GM12874 (cell line): ENCODE measurements around the gene TBL3.

ENCODE experiments used
- CTCF ChIP-seq: IDR thresholded peaks from 2 replicates; pipeline ENCODE4 v1.5.1; 2011; ENCODE audit warnings: low read depth, mild to moderate bottlenecking, control low read depth, low read length, moderate library complexity; ENCODE audit not compliant: insufficient read depth

Gene TBL3

GRCh38 chr16:1930338-1930720 lies 41.5 kb upstream of the TBL3 start:
- TF ChIP-seq CTCF = no peak

- TF ChIP-seq CTCF = no peak
Measured at GRCh38 chr16:1932050-1933028, 39.5 kb upstream of the TBL3 start.

GRCh38 chr16:1933097-1933661 lies 38.7 kb upstream of the TBL3 start:
- no peak for TF ChIP-seq CTCF

- TF ChIP-seq CTCF = no peak
Measured at GRCh38 chr16:1936945-1937479, 34.8 kb upstream of the TBL3 start.

GRCh38 chr16:1938316-1938715 lies 33.5 kb upstream of the TBL3 start:
- TF ChIP-seq CTCF = no peak

- TF ChIP-seq CTCF = no peak
Measured at GRCh38 chr16:1938910-1939309, 32.9 kb upstream of the TBL3 start.

- no peak for TF ChIP-seq CTCF
Measured at GRCh38 chr16:1940273-1941161, 31.3 kb upstream of the TBL3 start.
